HepG2 (cell line): ENCODE results near the gene CUTC. TPM values are rescaled to one million over a fixed set of nuclear protein-coding genes. Genes with fewer than 3 reads are reported as not detected.

Experiments
- ATAC-seq: fragments of 200-7000 bp; cut with Tn5 transposase; 3 replicates; pipeline ENCODE4 v1.9.1; 2020; ENCODE audit warnings: mild to moderate bottlenecking, moderate library complexity
- Bru-seq: library from RNA; stranded (reverse); fragments of 400-500 nt; gene quantifications from one replicate; lab custom pipeline; 2021; lab: Mats Ljungman, UMichigan
- BruChase-seq, 2 experiments: library from RNA; stranded (reverse); fragments of 400-500 nt; gene quantifications; one replicate each; lab custom pipeline; 2021; lab: Mats Ljungman, UMichigan
- BruUV-seq: library from RNA; stranded (reverse); fragments of 400-500 nt; replicated peaks from 2 replicates; lab custom pipeline; 2021; lab: Mats Ljungman, UMichigan
- CTCF ChIA-PET: fragments of 300-600 bp; formaldehyde crosslinking; extraction: SDS; loops from one replicate; lab custom pipeline; 2021; ENCODE audit warnings: low total read pairs, inconsistent platforms, low intra/inter-chr PET ratio; lab: Yijun Ruan, JAX
- POLR2A ChIA-PET: fragments of 350-600 bp; sonication (Branson Sonifier 250); formaldehyde crosslinking; loops from one replicate; lab custom pipeline; 2020; ENCODE audit warnings: antibody characterized with exemption, inconsistent platforms; lab: Yijun Ruan, JAX
- DNase-seq: peaks from one replicate; pipeline ENCODE4 v3.0.0-alpha.2; 2015; ENCODE audit warnings: low spot score
- FAIRE-seq: peaks from 3 replicates; lab custom pipeline; 2011; peaks lifted over from hg19 to GRCh38; lab: Jason Lieb, UNC
- H2AFZ ChIP-seq: one replicate; pipeline ENCODE4 v1.6.1; 2011; ENCODE audit warnings: low read length, inconsistent platforms
- H3K27ac ChIP-seq: fragments of 300-600 bp; 3 replicates; pipeline ENCODE4 v1.8.0; 2011; ENCODE audit warnings: mixed run types, mild to moderate bottlenecking, mixed read lengths, low read length, inconsistent platforms; ENCODE audit not compliant: insufficient read depth; ENCODE audit errors: extremely low read length
- H3K27me3 ChIP-seq, 2 experiments: fragments of 200-600 bp in 1 of 2; 2 replicates in 1 of 2; 3 replicates in 1 of 2; pipeline versions ENCODE4 v1.6.0 to v1.8.0; 2011; ENCODE audit warnings: low read length in 2 of 2, mild to moderate bottlenecking in 2 of 2, moderate library complexity in 2 of 2, inconsistent platforms in 1 of 2; ENCODE audit not compliant: insufficient read depth in 2 of 2, control insufficient read depth in 1 of 2
- H3K36me3 ChIP-seq, 2 experiments: fragments of 200-600 bp in 1 of 2; replicated peaks in 1 of 2; 2 replicates in 1 of 2; 3 replicates in 1 of 2; pipeline versions ENCODE4 v1.5.1 to v1.8.0; 2011; ENCODE audit warnings: low read length in 2 of 2, inconsistent platforms in 1 of 2; ENCODE audit not compliant: insufficient read depth in 2 of 2, control insufficient read depth in 1 of 2
- H3K4me1 ChIP-seq: 2 replicates; pipeline ENCODE4 v1.5.1; 2012; ENCODE audit warnings: low read length, inconsistent platforms; ENCODE audit not compliant: insufficient read depth
- H3K4me2 ChIP-seq: 2 replicates; pipeline ENCODE4 v1.6.0; 2011; ENCODE audit warnings: low read depth, low read length, inconsistent platforms
- H3K4me3 ChIP-seq, 3 experiments: fragments of 200-600 bp in 1 of 3; sonication (generic), shearing (Covaris generic) in 1 of 3; replicated peaks in 1 of 3; 2 replicates each; pipeline ENCODE4 v1.5.1; 2011 to 2016; ENCODE audit warnings: low read length in 3 of 3, inconsistent platforms in 2 of 3, low read depth in 2 of 3, mild to moderate bottlenecking in 2 of 3, control low read depth in 1 of 3, mixed read lengths in 1 of 3; ENCODE audit not compliant: insufficient read depth in 1 of 3
- H3K79me2 ChIP-seq: one replicate; pipeline ENCODE4 v1.6.1; 2011; ENCODE audit warnings: low read length, inconsistent platforms; ENCODE audit not compliant: insufficient read depth
- H3K9ac ChIP-seq: 2 replicates; pipeline ENCODE4 v1.6.0; 2011; ENCODE audit warnings: mild to moderate bottlenecking, low read depth, low read length, inconsistent platforms; ENCODE audit not compliant: insufficient read depth
- H3K9me3 ChIP-seq: 2 replicates; pipeline ENCODE4 v1.5.1; 2012; ENCODE audit warnings: mild to moderate bottlenecking, low read length
- H4K20me1 ChIP-seq: 2 replicates; pipeline ENCODE4 v1.6.0; 2011; ENCODE audit warnings: inconsistent platforms, mild to moderate bottlenecking, low read length, moderate library complexity; ENCODE audit not compliant: insufficient read depth
- CENPX ChIP-seq: sonication (generic); formaldehyde crosslinking; IDR thresholded peaks from 2 replicates; pipeline ENCODE4 v1.9.0; 2021; ENCODE audit warnings: mild to moderate bottlenecking, missing genetic modification reagents, moderate library complexity
- E2F1 ChIP-seq: sonication (generic); formaldehyde crosslinking; IDR thresholded peaks from 2 replicates; pipeline ENCODE4 v1.5.0; 2020; ENCODE audit warnings: missing genetic modification reagents
- PREB ChIP-seq: sonication (generic); formaldehyde crosslinking; IDR thresholded peaks from 2 replicates; pipeline ENCODE4 v1.4.0; 2020; ENCODE audit warnings: missing genetic modification reagents
- RFXANK ChIP-seq: IDR thresholded peaks from 2 replicates; pipeline ENCODE4 v1.6.1; 2016
- TOPORS ChIP-seq: sonication (generic); formaldehyde crosslinking; IDR thresholded peaks from 2 replicates; pipeline ENCODE4 v1.8.0; 2023; ENCODE audit warnings: mild to moderate bottlenecking, missing genetic modification reagents
- ZMYM3 ChIP-seq: sonication (generic); formaldehyde crosslinking; IDR thresholded peaks from 2 replicates; pipeline ENCODE4 v1.5.1; 2020; ENCODE audit warnings: mild to moderate bottlenecking, missing genetic modification reagents
- ZNF3 ChIP-seq: IDR thresholded peaks from 2 replicates; pipeline ENCODE4 v1.7.0; 2017; ENCODE audit warnings: inconsistent platforms
- ZNF614 ChIP-seq: IDR thresholded peaks from 2 replicates; pipeline ENCODE4 v1.6.1; 2018; ENCODE audit warnings: missing biosample characterization, missing genetic modification reagents, inconsistent platforms, borderline replicate concordance
- ZNF644 ChIP-seq: IDR thresholded peaks from 2 replicates; pipeline ENCODE4 v1.6.1; 2016; ENCODE audit warnings: low read depth
- ZNF75D ChIP-seq: sonication (generic); formaldehyde crosslinking; IDR thresholded peaks from 2 replicates; pipeline ENCODE4 v1.8.1; 2023; ENCODE audit warnings: missing genetic modification reagents, mild to moderate bottlenecking, borderline replicate concordance
- WGBS: methylation state at CpG from one replicate; pipeline ENCODE4 v1.1.6; 2017; ENCODE audit warnings: low lambda C conversion rate; 5-methylcytosine and 5-hydroxymethylcytosine counted together
- in situ Hi-C: cut with HindIII; loops from 2 replicates; pipeline ENCODE4 v1.10.0; 2017; ENCODE audit warnings: low pct_unique_long_range_greater_than_20kb; ENCODE audit not compliant: extremely low pct_ligation_motif_present
- intact Hi-C: fragments of 100-400 bp; cut with micrococcal nuclease; formaldehyde crosslinking; loops from one replicate; pipeline ENCODE4 v1.10.0; 2022; ENCODE audit not compliant: unreplicated experiment
- long read RNA-seq, 2 experiments: library from RNA in 1 of 2; library from polyadenylated mRNA in 1 of 2; stranded (forward) in 1 of 2; unstranded in 1 of 2; transcript quantifications; one replicate each; pipeline ENCODE4 v2.0.0, GENCODE V29; 2019 to 2022
- polyA minus RNA-seq, 3 experiments: library from RNA; depleted of rRNA, polyadenylated mRNA; stranded (reverse); fragments of >200 nt; gene quantifications; 2 replicates each; pipeline ENCODE4 v1.2.3, GENCODE V29; 2011; ENCODE audit warnings: low replicate concordance in 1 of 3
- polyA plus RNA-seq, 8 experiments: library from polyadenylated mRNA; depleted of rRNA in 3 of 8; stranded (reverse) in 7 of 8; unstranded in 1 of 8; fragments of >200 nt; fragmentation: Illumina TruSeq in 4 of 8; extraction: Trizol in 4 of 8; gene quantifications; 2 replicates each; pipeline versions ENCODE4 v1.2.1 to v1.2.3, GENCODE V29; 2011 to 2016; ENCODE audit warnings: low read depth in 4 of 8, missing spikeins in 1 of 8, mixed read lengths in 1 of 8; ENCODE audit not compliant: insufficient read depth in 1 of 8
- total RNA-seq, 5 experiments: library from RNA; depleted of rRNA; stranded (reverse); fragments of >200 nt; fragmentation: Illumina TruSeq; extraction: Trizol; gene quantifications; 2 replicates each; pipeline ENCODE4 v1.2.3, GENCODE V29; 2016; ENCODE audit warnings: low read depth in 1 of 5
- TF ChIP-seq, protein P1 (sequence below): sonication (generic); formaldehyde crosslinking; IDR thresholded peaks from 2 replicates; pipeline ENCODE4 v1.5.1; 2020; ENCODE audit warnings: mild to moderate bottlenecking, missing genetic modification reagents

The CUTC gene
- total RNA-seq (2016; rRNA removed; fragmentation: Illumina TruSeq; extraction: Trizol), result 25.8 and 36.5 TPM in 2 replicates
- 6.6 and 6.8 TPM in 2 replicates for total RNA-seq (2016; cell fraction: cytosol; rRNA removed; fragmentation: Illumina TruSeq; extraction: Trizol; ENCODE audit: low read depth)
- 28.5 and 37.2 TPM in 2 replicates for total RNA-seq (2016; cell fraction: insoluble cytoplasmic fraction; rRNA removed; fragmentation: Illumina TruSeq; extraction: Trizol)
- 10.7 and 13.4 TPM in 2 replicates for total RNA-seq (2016; cell fraction: membrane; rRNA removed; fragmentation: Illumina TruSeq; extraction: Trizol)
- 17.5 and 20.5 TPM in 2 replicates for total RNA-seq (2016; cell fraction: nucleus; rRNA removed; fragmentation: Illumina TruSeq; extraction: Trizol)
- 17.7 and 22.3 TPM in 2 replicates for polyA plus RNA-seq (2011; rRNA removed)
- 11.7 and 17.5 TPM in 2 replicates for polyA plus RNA-seq (2011; cell fraction: cytosol; rRNA removed)
- 13.6 and 18.8 TPM in 2 replicates for polyA plus RNA-seq (2011; cell fraction: nucleus; rRNA removed)
- 24.1 and 29.0 TPM in 2 replicates for polyA plus RNA-seq (2012)
- polyA plus RNA-seq (2016; cell fraction: cytosol; fragmentation: Illumina TruSeq; extraction: Trizol; ENCODE audit: low read depth), result 4.9 and 6.1 TPM in 2 replicates
- polyA plus RNA-seq (2016; cell fraction: insoluble cytoplasmic fraction; fragmentation: Illumina TruSeq; extraction: Trizol; ENCODE audit: low read depth), result 34.4 and 40.4 TPM in 2 replicates
- 9.0 and 10.3 TPM in 2 replicates for polyA plus RNA-seq (2016; cell fraction: membrane; fragmentation: Illumina TruSeq; extraction: Trizol; ENCODE audit: low read depth)
- polyA plus RNA-seq (2016; cell fraction: nucleus; fragmentation: Illumina TruSeq; extraction: Trizol; ENCODE audit: insufficient read depth, low read depth), result 23.9 and 24.5 TPM in 2 replicates
- polyA minus RNA-seq (2011; rRNA and poly(A)+ RNA removed; ENCODE audit: low replicate concordance), result 22.2 and 41.0 TPM in 2 replicates
- polyA minus RNA-seq (2011; cell fraction: cytosol; rRNA and poly(A)+ RNA removed), result 6.5 and 6.7 TPM in 2 replicates
- polyA minus RNA-seq (2011; cell fraction: nucleus; rRNA and poly(A)+ RNA removed), result 30.2 and 32.3 TPM in 2 replicates
- Bru-seq, nascent RNA, result percentile 71 among the genes with signal in this experiment
- percentile 59 among the genes with signal in this experiment for BruChase-seq, experiment 1, labeled RNA remaining after a 6-hour chase
- percentile 66 among the genes with signal in this experiment for BruChase-seq, experiment 2, labeled RNA remaining after a 2-hour chase
- long read RNA-seq, experiment 1, transcript CUTC-202 (9 exons, 1,346 nt), result major isoform, 14 of 26 reads
- long read RNA-seq, experiment 1, partial matches to known transcripts, result 0 of 26 reads
- long read RNA-seq, experiment 1, other reads (novel, unspliced or antisense), result 10 of 26 reads
- long read RNA-seq, experiment 2, transcript CUTC-202 (9 exons, 1,346 nt), result major isoform, 11 of 42 reads
- long read RNA-seq, experiment 2, transcript CUTC-203 (8 exons, 831 nt), result minor isoform, 8 of 42 reads
- long read RNA-seq, experiment 2, partial matches to known transcripts, result 5 of 42 reads
- long read RNA-seq, experiment 2, other reads (novel, unspliced or antisense), result 18 of 42 reads

GRCh38 chr10:99732033-99732842, at the start of gene CUTC, which contains the start of gene COX15:
Gene CUTC (plus strand): TSS chr10:99732234. CDS start chr10:99732349, 115 bp downstream.
Gene COX15 (minus strand): TSS chr10:99732127. CDS start chr10:99732049, 78 bp downstream.
- H3K27me3 ChIP-seq, result no peaks in the 10 kb centered on the region; a peak in 1 of 5 replicates
- intact Hi-C loops (loop anchor here (1.0 to 2.0 kb wide), 2 partner anchors 23 to 50 kb away; partner anchors contain the start of gene ABCC2), in situ Hi-C loops (loop anchor here (5.0 kb wide), 1 partner anchor 50 kb away; the partner anchor contains the start of gene ABCC2)
- H3K9ac ChIP-seq, result peak within 1 kb of the TSS; percentile 91
- ATAC-seq (peak; percentile 93), DNase-seq (peak; percentile 94), FAIRE-seq (peak; percentile 86)
- H3K4me1 ChIP-seq, result peaks cover 39% of the 10 kb centered on the region
- H3K9me3 ChIP-seq, result no peaks in the 10 kb centered on the region
- H3K4me2 ChIP-seq, result peak within 1 kb of the TSS; percentile 82
- H4K20me1 ChIP-seq, result 0 out of 2 replicates have a peak, but pooled peaks cover 4% of the 10 kb centered on the region
- 0% methylated on average over 27 of the region's 73 CpGs for WGBS
- BruUV-seq, result TSS peak; percentile 88
- H2AFZ ChIP-seq, result peak within 1 kb of the TSS; percentile 37
- peaks cover 25% of the 10 kb centered on the region for H3K79me2 ChIP-seq
- POLR2A ChIA-PET, result interaction anchor here (0.7 to 3.7 kb wide), 30 partner anchors 12 to 1462 kb away, joined by 3 to 73 read pairs (median 5); partner anchors contain the start of genes ABCC2, ENTPD7, GOT1 and SLC25A28
- peak within 1 kb of the TSS; percentile 97 for H3K27ac ChIP-seq
- H3K4me3 ChIP-seq, result peak within 1 kb of the TSS; percentile 80 to 87 (median 81)
- peaks cover 1 to 8% of the 10 kb centered on the region in 2 experiments; a peak in 2 of 5 replicates for H3K36me3 ChIP-seq
- CTCF ChIA-PET, result no interaction called here
- TF ChIP-seq RFXANK, result no peak
- TF ChIP-seq TOPORS, result 0 out of 2 replicates have a peak, but pooled peaks have one; percentile 63
- TF ChIP-seq ZNF75D (CRISPR knock-in tag), result no peak
- TF ChIP-seq E2F1 (CRISPR knock-in tag), result peak; percentile 46; the same call in 1 of the 2 replicates
- TF ChIP-seq ZMYM3 (CRISPR knock-in tag), result no peak; the same call in 1 of the 2 replicates
- TF ChIP-seq ZNF614, result peak; percentile 77; the same call in 1 of the 2 replicates
- TF ChIP-seq PREB (CRISPR knock-in tag), result no peak
- TF ChIP-seq CENPX (CRISPR knock-in tag), result no peak
- no peak for TF ChIP-seq ZNF3 (CRISPR knock-in tag)
- TF ChIP-seq, protein P1, sequence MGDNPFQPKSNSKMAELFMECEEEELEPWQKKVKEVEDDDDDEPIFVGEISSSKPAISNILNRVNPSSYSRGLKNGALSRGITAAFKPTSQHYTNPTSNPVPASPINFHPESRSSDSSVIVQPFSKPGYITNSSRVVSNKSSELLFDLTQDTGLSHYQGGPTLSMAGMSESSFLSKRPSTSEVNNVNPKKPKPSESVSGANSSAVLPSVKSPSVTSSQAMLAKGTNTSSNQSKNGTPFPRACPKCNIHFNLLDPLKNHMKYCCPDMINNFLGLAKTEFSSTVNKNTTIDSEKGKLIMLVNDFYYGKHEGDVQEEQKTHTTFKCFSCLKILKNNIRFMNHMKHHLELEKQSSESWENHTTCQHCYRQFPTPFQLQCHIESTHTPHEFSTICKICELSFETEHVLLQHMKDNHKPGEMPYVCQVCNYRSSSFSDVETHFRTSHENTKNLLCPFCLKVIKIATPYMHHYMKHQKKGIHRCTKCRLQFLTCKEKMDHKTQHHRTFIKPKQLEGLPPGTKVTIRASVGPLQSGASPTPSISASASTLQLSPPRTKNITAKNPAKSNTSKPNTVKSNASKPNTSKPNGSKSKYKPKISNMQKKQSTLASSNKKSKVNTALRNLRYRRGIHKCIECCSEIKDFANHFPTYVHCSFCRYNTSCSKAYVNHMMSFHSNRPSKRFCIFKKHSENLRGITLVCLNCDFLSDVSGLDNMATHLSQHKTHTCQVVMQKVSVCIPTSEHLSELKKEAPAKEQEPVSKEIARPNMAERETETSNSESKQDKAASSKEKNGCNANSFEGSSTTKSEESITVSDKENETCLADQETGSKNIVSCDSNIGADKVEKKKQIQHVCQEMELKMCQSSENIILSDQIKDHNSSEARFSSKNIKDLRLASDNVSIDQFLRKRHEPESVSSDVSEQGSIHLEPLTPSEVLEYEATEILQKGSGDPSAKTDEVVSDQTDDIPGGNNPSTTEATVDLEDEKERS (CRISPR knock-in tag), result peak; percentile 70; the same call in 1 of the 2 replicates
- 0 out of 2 replicates have a peak, but pooled peaks have one; percentile 44 for TF ChIP-seq ZNF644
